HG03159 (cell line): ENCODE measurements around the gene GMPPB.
"Not testable (repeated sequence)": the region's sequence is repeated elsewhere in the genome, so short reads cannot be mapped to it uniquely, and the experiment has no call there.

Experiments
- ATAC-seq: cut with Tn5 transposase; IDR thresholded peaks from one replicate; pipeline ENCODE4 v1.9.1; 2021; ENCODE audit warnings: mild to moderate bottlenecking, moderate library complexity; ENCODE audit not compliant: unreplicated experiment

GMPPB gene

GRCh38 chr3:49714728-49715550 lies 8.8 kb downstream of the GMPPB start:
- ATAC-seq, result no peak

- ATAC-seq, result no peak
Measured at GRCh38 chr3:49713336-49714105, 10.2 kb downstream of the GMPPB start.

GRCh38 chr3:49712631-49713317 lies 11.0 kb downstream of the GMPPB start:
- ATAC-seq, result no peak

- no peak for ATAC-seq
Measured at GRCh38 chr3:49712166-49712565, 11.6 kb downstream of the GMPPB start.

- ATAC-seq, result no peak
Measured at GRCh38 chr3:49711489-49711888, 12.3 kb downstream of the GMPPB start.

GRCh38 chr3:49709852-49710251 lies 13.9 kb downstream of the GMPPB start:
- no peak for ATAC-seq

GRCh38 chr3:49707113-49707480 lies 16.7 kb downstream of the GMPPB start:
- no peak for ATAC-seq

- ATAC-seq, result no peak
Measured at GRCh38 chr3:49706456-49707112, 17.2 kb downstream of the GMPPB start.

GRCh38 chr3:49705390-49705960 lies 18.3 kb downstream of the GMPPB start:
- ATAC-seq, result no peak

- ATAC-seq, result no peak
Measured at GRCh38 chr3:49704629-49705028, 19.1 kb downstream of the GMPPB start.

GRCh38 chr3:49703956-49704355 lies 19.8 kb downstream of the GMPPB start:
- no peak for ATAC-seq

GRCh38 chr3:49703443-49703927 lies 20.3 kb downstream of the GMPPB start:
- ATAC-seq, result peak; percentile 64

- ATAC-seq, result no peak
Measured at GRCh38 chr3:49702672-49703071, 21.1 kb downstream of the GMPPB start.

- no peak for ATAC-seq
Measured at GRCh38 chr3:49701388-49702077, 22.2 kb downstream of the GMPPB start.

- no peak for ATAC-seq
Measured at GRCh38 chr3:49700453-49701128, 23.2 kb downstream of the GMPPB start.

GRCh38 chr3:49700014-49700413 lies 23.7 kb downstream of the GMPPB start:
- ATAC-seq, result no peak

- ATAC-seq, result no peak
Measured at GRCh38 chr3:49699281-49699979, 24.3 kb downstream of the GMPPB start.

- not testable (repeated sequence) for ATAC-seq
Measured at GRCh38 chr3:49695350-49696015, 28.3 kb downstream of the GMPPB start.
